ENCODE data around the gene SLC16A11. TPM values are rescaled to one million over a fixed set of nuclear protein-coding genes. Genes with fewer than 3 reads are reported as not detected.
A peak's percentile ranks its signal among the peaks of the same experiment; 100 is the strongest.

SLC16A11 gene
- total and polyA plus RNA-seq, 9 of the 15 experiments (the other 6 are each of a cell fraction or from before 2014, with no cell fraction given), result not detected

GRCh38 chr17:7038025-7038862, 5.6 kb downstream of the SLC16A11 start:
- H4K20me1 ChIP-seq (replicated peaks; ENCODE audit: control insufficient read depth, insufficient read depth, low read length), result no peaks in the 10 kb centered on the region
- in situ Hi-C loops (cut with MboI) (loop anchor here (25.0 kb wide), 1 partner anchor 524 kb away; the partner anchor contains the start of genes SENP3 and TNFSF13), intact Hi-C loops (cut with micrococcal nuclease) (no loop called here)
- ChIA-PET CTCF (ENCODE audit: low intra/inter-chr PET ratio) (no interaction called here), POLR2A (interaction anchor here (0.7 to 0.8 kb wide), 2 partner anchors 180 to 182 kb away, joined by 3 read pairs; partner anchors contain the start of genes ACADVL and DLG4)
- peaks cover 21% of the 10 kb centered on the region for H3K79me2 ChIP-seq (ENCODE audit: control insufficient read depth, insufficient read depth, low read length)
- no peaks in the 10 kb centered on the region for H3K9me3 ChIP-seq (replicated peaks; ENCODE audit: control insufficient read depth, insufficient read depth, low read depth, low read length)
- WGBS (ENCODE audit: insufficient coverage, low coverage, missing lambda C conversion rate), result 81% methylated on average over 13 of the region's 19 CpGs
- no peaks in the 10 kb centered on the region for H3K9me1 ChIP-seq (ENCODE audit: control insufficient read depth, insufficient read depth, low read length)
- peak overlapping the region; percentile 29; the same call in 1 of the 2 replicates for H3K4me2 ChIP-seq (ENCODE audit: insufficient read depth, low read length)
- BruUV-seq (replicated peaks), result no TSS peak
- DNase-seq (ENCODE audit: extremely low read depth in 1 of 4, low spot score in 3 of 4) (no peak), FAIRE-seq (no peak), ATAC-seq (no peak)
- no peak overlapping the region for H3K4me3 ChIP-seq
- peak overlapping the region in 1 of 2 experiments; percentile 50; a peak in 1 of 4 replicates for H3K9ac ChIP-seq (ENCODE audit: insufficient read depth in 1 of 2, low read depth in 2 of 2, low read length in 2 of 2)
- H3K27ac ChIP-seq (ENCODE audit: extremely low read depth, low read depth, low read length), result no peak overlapping the region
- no peak overlapping the region for H2AFZ ChIP-seq (ENCODE audit: low read depth, low read length)
- H3K36me3 ChIP-seq (ENCODE audit: control insufficient read depth, insufficient read depth, low read length), result no peaks in the 10 kb centered on the region
- TF ChIP-seq TRIM25 (IDR thresholded peaks at IDR 0.05; ENCODE audit: borderline replicate concordance) (no peak), ZBTB7A (IDR thresholded peaks at IDR 0.05; ENCODE audit: borderline replicate concordance, control insufficient read depth, low read depth, low read length) (peak; percentile 37; the same call in 1 of the 2 replicates), MTA3 (IDR thresholded peaks at IDR 0.05; ENCODE audit: borderline replicate concordance) (no peak)
- TF ChIP-seq, protein P1, sequence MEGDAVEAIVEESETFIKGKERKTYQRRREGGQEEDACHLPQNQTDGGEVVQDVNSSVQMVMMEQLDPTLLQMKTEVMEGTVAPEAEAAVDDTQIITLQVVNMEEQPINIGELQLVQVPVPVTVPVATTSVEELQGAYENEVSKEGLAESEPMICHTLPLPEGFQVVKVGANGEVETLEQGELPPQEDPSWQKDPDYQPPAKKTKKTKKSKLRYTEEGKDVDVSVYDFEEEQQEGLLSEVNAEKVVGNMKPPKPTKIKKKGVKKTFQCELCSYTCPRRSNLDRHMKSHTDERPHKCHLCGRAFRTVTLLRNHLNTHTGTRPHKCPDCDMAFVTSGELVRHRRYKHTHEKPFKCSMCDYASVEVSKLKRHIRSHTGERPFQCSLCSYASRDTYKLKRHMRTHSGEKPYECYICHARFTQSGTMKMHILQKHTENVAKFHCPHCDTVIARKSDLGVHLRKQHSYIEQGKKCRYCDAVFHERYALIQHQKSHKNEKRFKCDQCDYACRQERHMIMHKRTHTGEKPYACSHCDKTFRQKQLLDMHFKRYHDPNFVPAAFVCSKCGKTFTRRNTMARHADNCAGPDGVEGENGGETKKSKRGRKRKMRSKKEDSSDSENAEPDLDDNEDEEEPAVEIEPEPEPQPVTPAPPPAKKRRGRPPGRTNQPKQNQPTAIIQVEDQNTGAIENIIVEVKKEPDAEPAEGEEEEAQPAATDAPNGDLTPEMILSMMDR (IDR thresholded peaks at IDR 0.05 in 2 of 3, conservative IDR thresholded peaks at IDR 0.05 in 1 of 3; ENCODE audit: insufficient read depth in 2 of 3, low read depth in 1 of 3, low read length in 3 of 3), result peak; percentile 14 to 21 (median 18); a peak in 1 of 6 replicates
- H3K4me1 ChIP-seq (replicated peaks in 1 of 2; ENCODE audit: control insufficient read depth in 2 of 2, insufficient read depth in 2 of 2, low read length in 2 of 2), result peaks cover 11 to 34% of the 10 kb centered on the region in 2 experiments; a peak in 4 of 5 replicates
- no peaks in the 10 kb centered on the region for H3K27me3 ChIP-seq (ENCODE audit: control insufficient read depth in 2 of 2, insufficient read depth in 2 of 2, low read length in 2 of 2)
